HepG2 (cell line): ENCODE data around the gene SP6. TPM values are rescaled to one million over a fixed set of nuclear protein-coding genes. Genes with fewer than 3 reads are reported as not detected.
A peak's percentile ranks its signal among the peaks of the same experiment; 100 is the strongest.

Experiments used
- ATF7 ChIP-seq, 2 experiments: fragments of 450-650 bp in 1 of 2; sonication (generic) in 1 of 2; formaldehyde crosslinking in 1 of 2; IDR thresholded peaks; 2 replicates each; pipeline versions ENCODE4 v1.4.0 to v1.6.1; 2016 to 2020; ENCODE audit warnings: antibody characterized with exemption in 1 of 2, mild to moderate bottlenecking in 1 of 2, missing genetic modification reagents in 1 of 2
- CAMTA2 ChIP-seq: sonication (generic); formaldehyde crosslinking; IDR thresholded peaks from 2 replicates; pipeline ENCODE4 v1.4.0; 2020; ENCODE audit warnings: mild to moderate bottlenecking, missing genetic modification reagents, borderline replicate concordance
- FOSL1 ChIP-seq: sonication (generic); formaldehyde crosslinking; IDR thresholded peaks from 2 replicates; pipeline ENCODE4 v1.9.0; 2021; ENCODE audit warnings: missing genetic modification reagents, borderline replicate concordance
- FOSL2 ChIP-seq: sonication (generic); formaldehyde crosslinking; IDR thresholded peaks from 2 replicates; pipeline ENCODE4 v1.4.0; 2020; ENCODE audit warnings: missing genetic modification reagents
- HNF4A ChIP-seq: sonication (generic); formaldehyde crosslinking; IDR thresholded peaks from 2 replicates; pipeline ENCODE4 v1.4.0; 2020; ENCODE audit warnings: missing genetic modification reagents
- MAFF ChIP-seq: IDR thresholded peaks from 2 replicates; pipeline ENCODE4 v1.6.1; 2011; ENCODE audit warnings: low read depth, low read length, improper control_type of control experiment
- RFXAP ChIP-seq: sonication (generic); formaldehyde crosslinking; IDR thresholded peaks from 2 replicates; pipeline ENCODE4 v1.4.0; 2020; ENCODE audit warnings: missing genetic modification reagents, borderline replicate concordance
- TP53 ChIP-seq: sonication (generic); formaldehyde crosslinking; conservative IDR thresholded peaks from 2 replicates; pipeline ENCODE4 v1.4.0; 2020; ENCODE audit warnings: missing genetic modification reagents
- ZBTB7B ChIP-seq: sonication (generic); formaldehyde crosslinking; IDR thresholded peaks from 2 replicates; pipeline ENCODE4 v1.4.0; 2020; ENCODE audit warnings: missing genetic modification reagents
- ZFX ChIP-seq: sonication (generic); formaldehyde crosslinking; IDR thresholded peaks from 2 replicates; pipeline ENCODE4 v1.4.0; 2020; ENCODE audit warnings: mild to moderate bottlenecking, low read depth, missing genetic modification reagents, moderate library complexity
- ZNF33A ChIP-seq: sonication (generic); formaldehyde crosslinking; IDR thresholded peaks from 2 replicates; pipeline ENCODE4 v1.5.1; 2020; ENCODE audit warnings: missing genetic modification reagents, mild to moderate bottlenecking, moderate library complexity, borderline replicate concordance
- ZNF598 ChIP-seq: sonication (generic); formaldehyde crosslinking; IDR thresholded peaks from 2 replicates; pipeline ENCODE4 v1.5.1; 2020; ENCODE audit warnings: mild to moderate bottlenecking, missing genetic modification reagents, borderline replicate concordance
- ZNF839 ChIP-seq: sonication (generic); formaldehyde crosslinking; IDR thresholded peaks from 2 replicates; pipeline ENCODE4 v1.4.0; 2020; ENCODE audit warnings: missing genetic modification reagents, mild to moderate bottlenecking, borderline replicate concordance
- polyA plus RNA-seq, 8 experiments: library from polyadenylated mRNA; depleted of rRNA in 3 of 8; stranded (reverse) in 7 of 8; unstranded in 1 of 8; fragments of >200 nt; fragmentation: Illumina TruSeq in 4 of 8; extraction: Trizol in 4 of 8; gene quantifications; 2 replicates each; pipeline versions ENCODE4 v1.2.1 to v1.2.3, GENCODE V29; 2011 to 2016; ENCODE audit warnings: low read depth in 4 of 8, missing spikeins in 1 of 8, mixed read lengths in 1 of 8; ENCODE audit not compliant: insufficient read depth in 1 of 8
- total RNA-seq, 5 experiments: library from RNA; depleted of rRNA; stranded (reverse); fragments of >200 nt; fragmentation: Illumina TruSeq; extraction: Trizol; gene quantifications; 2 replicates each; pipeline ENCODE4 v1.2.3, GENCODE V29; 2016; ENCODE audit warnings: low read depth in 1 of 5
- TF ChIP-seq, protein P1 (sequence below): sonication (generic); formaldehyde crosslinking; IDR thresholded peaks from 2 replicates; pipeline ENCODE4 v1.5.0; 2020; ENCODE audit warnings: mild to moderate bottlenecking, missing genetic modification reagents
- TF ChIP-seq, protein P2 (sequence below): sonication (generic); formaldehyde crosslinking; IDR thresholded peaks from 2 replicates; pipeline ENCODE4 v1.4.0; 2020; ENCODE audit warnings: missing genetic modification reagents, borderline replicate concordance
- TF ChIP-seq, protein P3 (sequence below): sonication (generic); formaldehyde crosslinking; IDR thresholded peaks from 2 replicates; pipeline ENCODE4 v1.4.0; 2020; ENCODE audit warnings: missing genetic modification reagents, borderline replicate concordance
- TF ChIP-seq, protein P4 (sequence below): sonication (generic); formaldehyde crosslinking; IDR thresholded peaks from 2 replicates; pipeline ENCODE4 v1.4.0; 2020; ENCODE audit warnings: missing genetic modification reagents

The SP6 gene
- total and polyA plus RNA-seq, 2 of the 13 experiments (the other 11 are each of a cell fraction or from before 2014, with no cell fraction given) = 0.07 TPM

DNA sequence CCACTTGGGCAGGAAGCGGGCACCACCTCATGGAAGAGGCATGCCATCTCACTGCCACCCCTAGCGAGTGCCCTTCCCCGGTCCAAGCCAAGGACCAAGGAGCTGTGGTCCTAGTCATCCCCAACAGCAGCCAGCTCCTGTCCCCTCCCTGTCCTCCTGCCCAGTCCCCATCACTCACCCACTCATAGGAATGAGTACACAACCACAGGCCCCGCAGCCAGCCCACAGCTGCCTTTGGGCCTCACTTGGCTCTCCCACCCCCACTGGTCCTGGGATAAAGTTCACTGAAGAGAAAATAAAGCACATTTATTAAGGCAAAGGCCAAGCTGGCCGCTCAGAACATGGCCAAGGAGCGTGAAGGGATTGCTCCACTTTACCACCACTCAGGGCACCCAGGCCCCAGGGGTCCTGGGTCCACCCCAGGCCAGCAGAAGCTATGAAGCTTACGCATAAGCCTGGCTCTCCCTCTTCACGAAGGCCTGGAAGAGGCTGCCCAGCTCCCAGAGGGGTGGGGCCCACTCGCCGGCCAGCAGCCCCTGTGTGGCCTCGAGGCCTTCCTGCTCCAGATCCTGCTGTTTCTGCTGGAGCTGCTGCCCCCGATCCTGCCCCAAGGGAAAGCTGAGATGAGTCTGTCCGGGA, 13.4 kb downstream of the SP6 start (continued):
- TF ChIP-seq, protein P1, sequence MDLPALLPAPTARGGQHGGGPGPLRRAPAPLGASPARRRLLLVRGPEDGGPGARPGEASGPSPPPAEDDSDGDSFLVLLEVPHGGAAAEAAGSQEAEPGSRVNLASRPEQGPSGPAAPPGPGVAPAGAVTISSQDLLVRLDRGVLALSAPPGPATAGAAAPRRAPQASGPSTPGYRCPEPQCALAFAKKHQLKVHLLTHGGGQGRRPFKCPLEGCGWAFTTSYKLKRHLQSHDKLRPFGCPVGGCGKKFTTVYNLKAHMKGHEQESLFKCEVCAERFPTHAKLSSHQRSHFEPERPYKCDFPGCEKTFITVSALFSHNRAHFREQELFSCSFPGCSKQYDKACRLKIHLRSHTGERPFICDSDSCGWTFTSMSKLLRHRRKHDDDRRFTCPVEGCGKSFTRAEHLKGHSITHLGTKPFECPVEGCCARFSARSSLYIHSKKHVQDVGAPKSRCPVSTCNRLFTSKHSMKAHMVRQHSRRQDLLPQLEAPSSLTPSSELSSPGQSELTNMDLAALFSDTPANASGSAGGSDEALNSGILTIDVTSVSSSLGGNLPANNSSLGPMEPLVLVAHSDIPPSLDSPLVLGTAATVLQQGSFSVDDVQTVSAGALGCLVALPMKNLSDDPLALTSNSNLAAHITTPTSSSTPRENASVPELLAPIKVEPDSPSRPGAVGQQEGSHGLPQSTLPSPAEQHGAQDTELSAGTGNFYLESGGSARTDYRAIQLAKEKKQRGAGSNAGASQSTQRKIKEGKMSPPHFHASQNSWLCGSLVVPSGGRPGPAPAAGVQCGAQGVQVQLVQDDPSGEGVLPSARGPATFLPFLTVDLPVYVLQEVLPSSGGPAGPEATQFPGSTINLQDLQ (CRISPR knock-in tag) = no peak
- TF ChIP-seq, protein P2, sequence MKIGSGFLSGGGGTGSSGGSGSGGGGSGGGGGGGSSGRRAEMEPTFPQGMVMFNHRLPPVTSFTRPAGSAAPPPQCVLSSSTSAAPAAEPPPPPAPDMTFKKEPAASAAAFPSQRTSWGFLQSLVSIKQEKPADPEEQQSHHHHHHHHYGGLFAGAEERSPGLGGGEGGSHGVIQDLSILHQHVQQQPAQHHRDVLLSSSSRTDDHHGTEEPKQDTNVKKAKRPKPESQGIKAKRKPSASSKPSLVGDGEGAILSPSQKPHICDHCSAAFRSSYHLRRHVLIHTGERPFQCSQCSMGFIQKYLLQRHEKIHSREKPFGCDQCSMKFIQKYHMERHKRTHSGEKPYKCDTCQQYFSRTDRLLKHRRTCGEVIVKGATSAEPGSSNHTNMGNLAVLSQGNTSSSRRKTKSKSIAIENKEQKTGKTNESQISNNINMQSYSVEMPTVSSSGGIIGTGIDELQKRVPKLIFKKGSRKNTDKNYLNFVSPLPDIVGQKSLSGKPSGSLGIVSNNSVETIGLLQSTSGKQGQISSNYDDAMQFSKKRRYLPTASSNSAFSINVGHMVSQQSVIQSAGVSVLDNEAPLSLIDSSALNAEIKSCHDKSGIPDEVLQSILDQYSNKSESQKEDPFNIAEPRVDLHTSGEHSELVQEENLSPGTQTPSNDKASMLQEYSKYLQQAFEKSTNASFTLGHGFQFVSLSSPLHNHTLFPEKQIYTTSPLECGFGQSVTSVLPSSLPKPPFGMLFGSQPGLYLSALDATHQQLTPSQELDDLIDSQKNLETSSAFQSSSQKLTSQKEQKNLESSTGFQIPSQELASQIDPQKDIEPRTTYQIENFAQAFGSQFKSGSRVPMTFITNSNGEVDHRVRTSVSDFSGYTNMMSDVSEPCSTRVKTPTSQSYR (CRISPR knock-in tag) = peak; percentile 43; the same call in 1 of the 2 replicates
- TF ChIP-seq CAMTA2 (CRISPR knock-in tag) = no peak
- 0 out of 2 replicates have a peak, but pooled peaks have one; percentile 40 for TF ChIP-seq ZBTB7B
- peak; percentile 63 for TF ChIP-seq HNF4A
- no peak for TF ChIP-seq RFXAP (CRISPR knock-in tag)
- no peak for TF ChIP-seq FOSL1 (CRISPR knock-in tag)
- no peak for TF ChIP-seq FOSL2
- TF ChIP-seq ZNF839 = no peak
- TF ChIP-seq, protein P3, sequence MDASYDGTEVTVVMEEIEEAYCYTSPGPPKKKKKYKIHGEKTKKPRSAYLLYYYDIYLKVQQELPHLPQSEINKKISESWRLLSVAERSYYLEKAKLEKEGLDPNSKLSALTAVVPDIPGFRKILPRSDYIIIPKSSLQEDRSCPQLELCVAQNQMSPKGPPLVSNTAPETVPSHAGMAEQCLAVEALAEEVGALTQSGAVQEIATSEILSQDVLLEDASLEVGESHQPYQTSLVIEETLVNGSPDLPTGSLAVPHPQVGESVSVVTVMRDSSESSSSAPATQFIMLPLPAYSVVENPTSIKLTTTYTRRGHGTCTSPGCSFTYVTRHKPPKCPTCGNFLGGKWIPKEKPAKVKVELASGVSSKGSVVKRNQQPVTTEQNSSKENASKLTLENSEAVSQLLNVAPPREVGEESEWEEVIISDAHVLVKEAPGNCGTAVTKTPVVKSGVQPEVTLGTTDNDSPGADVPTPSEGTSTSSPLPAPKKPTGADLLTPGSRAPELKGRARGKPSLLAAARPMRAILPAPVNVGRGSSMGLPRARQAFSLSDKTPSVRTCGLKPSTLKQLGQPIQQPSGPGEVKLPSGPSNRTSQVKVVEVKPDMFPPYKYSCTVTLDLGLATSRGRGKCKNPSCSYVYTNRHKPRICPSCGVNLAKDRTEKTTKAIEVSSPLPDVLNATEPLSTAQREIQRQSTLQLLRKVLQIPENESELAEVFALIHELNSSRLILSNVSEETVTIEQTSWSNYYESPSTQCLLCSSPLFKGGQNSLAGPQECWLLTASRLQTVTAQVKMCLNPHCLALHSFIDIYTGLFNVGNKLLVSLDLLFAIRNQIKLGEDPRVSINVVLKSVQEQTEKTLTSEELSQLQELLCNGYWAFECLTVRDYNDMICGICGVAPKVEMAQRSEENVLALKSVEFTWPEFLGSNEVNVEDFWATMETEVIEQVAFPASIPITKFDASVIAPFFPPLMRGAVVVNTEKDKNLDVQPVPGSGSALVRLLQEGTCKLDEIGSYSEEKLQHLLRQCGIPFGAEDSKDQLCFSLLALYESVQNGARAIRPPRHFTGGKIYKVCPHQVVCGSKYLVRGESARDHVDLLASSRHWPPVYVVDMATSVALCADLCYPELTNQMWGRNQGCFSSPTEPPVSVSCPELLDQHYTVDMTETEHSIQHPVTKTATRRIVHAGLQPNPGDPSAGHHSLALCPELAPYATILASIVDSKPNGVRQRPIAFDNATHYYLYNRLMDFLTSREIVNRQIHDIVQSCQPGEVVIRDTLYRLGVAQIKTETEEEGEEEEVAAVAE (CRISPR knock-in tag) = no peak
- TF ChIP-seq ATF7 (IDR thresholded peaks at IDR 0.05) = no peak
- TF ChIP-seq ATF7 (CRISPR knock-in tag; IDR thresholded peaks at IDR 0.05) = no peak
- peak; percentile 40; the same call in 1 of the 2 replicates for TF ChIP-seq ZFX (CRISPR knock-in tag)
- TF ChIP-seq ZNF598 = no peak
- no peak for TF ChIP-seq ZNF33A (CRISPR knock-in tag)
- TF ChIP-seq, protein P4, sequence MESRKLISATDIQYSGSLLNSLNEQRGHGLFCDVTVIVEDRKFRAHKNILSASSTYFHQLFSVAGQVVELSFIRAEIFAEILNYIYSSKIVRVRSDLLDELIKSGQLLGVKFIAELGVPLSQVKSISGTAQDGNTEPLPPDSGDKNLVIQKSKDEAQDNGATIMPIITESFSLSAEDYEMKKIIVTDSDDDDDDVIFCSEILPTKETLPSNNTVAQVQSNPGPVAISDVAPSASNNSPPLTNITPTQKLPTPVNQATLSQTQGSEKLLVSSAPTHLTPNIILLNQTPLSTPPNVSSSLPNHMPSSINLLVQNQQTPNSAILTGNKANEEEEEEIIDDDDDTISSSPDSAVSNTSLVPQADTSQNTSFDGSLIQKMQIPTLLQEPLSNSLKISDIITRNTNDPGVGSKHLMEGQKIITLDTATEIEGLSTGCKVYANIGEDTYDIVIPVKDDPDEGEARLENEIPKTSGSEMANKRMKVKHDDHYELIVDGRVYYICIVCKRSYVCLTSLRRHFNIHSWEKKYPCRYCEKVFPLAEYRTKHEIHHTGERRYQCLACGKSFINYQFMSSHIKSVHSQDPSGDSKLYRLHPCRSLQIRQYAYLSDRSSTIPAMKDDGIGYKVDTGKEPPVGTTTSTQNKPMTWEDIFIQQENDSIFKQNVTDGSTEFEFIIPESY (CRISPR knock-in tag) = 0 out of 2 replicates have a peak, but pooled peaks have one; percentile 24
- TF ChIP-seq TP53 = no peak
- no peak for TF ChIP-seq MAFF
